MCF 10A (cell line): ENCODE measurements around the gene TRPM3. TPM values are rescaled to one million over a fixed set of nuclear protein-coding genes. Genes with fewer than 3 reads are reported as not detected.

Source experiments
- BruUV-seq: library from RNA; stranded (reverse); fragments of 400-500 nt; replicated peaks from 2 replicates; lab custom pipeline; 2021; lab: Mats Ljungman, UMichigan
- CTCF ChIA-PET: fragments of 300-600 bp; sonication (Branson Sonifier 250); formaldehyde crosslinking; extraction: SDS; loops from one replicate; lab custom pipeline; 2021; ENCODE audit warnings: antibody characterized with exemption, inconsistent platforms; lab: Yijun Ruan, JAX
- POLR2A ChIA-PET: fragments of 300-600, 350-650 bp; sonication (Branson Sonifier 250); formaldehyde crosslinking; extraction: SDS; loops from one replicate; lab custom pipeline; 2020; ENCODE audit warnings: antibody characterized with exemption, inconsistent platforms; lab: Yijun Ruan, JAX
- DNase-seq: peaks from one replicate; pipeline ENCODE4 v3.0.0-alpha.2; 2018; ENCODE audit not compliant: unreplicated experiment
- H3K27ac Mint-ChIP-seq: one replicate; pipeline ENCODE4 v1.8.0; 2022; ENCODE audit warnings: mild to moderate bottlenecking, low read depth, mixed read lengths; ENCODE audit not compliant: unreplicated experiment
- H3K27me3 Mint-ChIP-seq: one replicate; pipeline ENCODE4 v1.8.0; 2022; ENCODE audit warnings: mixed read lengths; ENCODE audit not compliant: insufficient read depth, unreplicated experiment
- H3K36me3 Mint-ChIP-seq: one replicate; pipeline ENCODE4 v1.8.0; 2022; ENCODE audit warnings: mild to moderate bottlenecking, moderate library complexity, mixed read lengths; ENCODE audit not compliant: insufficient read depth, unreplicated experiment
- H3K4me1 Mint-ChIP-seq: one replicate; pipeline ENCODE4 v1.8.0; 2022; ENCODE audit warnings: mixed read lengths; ENCODE audit not compliant: insufficient read depth, unreplicated experiment
- H3K4me3 Mint-ChIP-seq: one replicate; pipeline ENCODE4 v1.8.0; 2022; ENCODE audit warnings: mild to moderate bottlenecking, moderate library complexity, mixed read lengths; ENCODE audit not compliant: unreplicated experiment
- H3K9me3 Mint-ChIP-seq: one replicate; pipeline ENCODE4 v1.8.0; 2022; ENCODE audit warnings: mixed read lengths; ENCODE audit not compliant: unreplicated experiment
- intact Hi-C: fragments of 100-400 bp; cut with micrococcal nuclease; formaldehyde crosslinking; loops from 2 replicates; pipeline ENCODE4 v1.14.1; 2022
- total RNA-seq: library from RNA; stranded (reverse); gene quantifications from 2 replicates; pipeline ENCODE4 v1.2.3, GENCODE V29; 2022
- TF ChIP-seq, protein P1 (sequence below): fragments of 200-600 bp; IDR thresholded peaks from one replicate; pipeline ENCODE4 v1.8.0; 2022; ENCODE audit warnings: antibody characterized with exemption, mild to moderate bottlenecking; ENCODE audit not compliant: unreplicated experiment

TRPM3 gene
- total RNA-seq, 1 experiment from 2014 or later = 0.44 TPM

DNA sequence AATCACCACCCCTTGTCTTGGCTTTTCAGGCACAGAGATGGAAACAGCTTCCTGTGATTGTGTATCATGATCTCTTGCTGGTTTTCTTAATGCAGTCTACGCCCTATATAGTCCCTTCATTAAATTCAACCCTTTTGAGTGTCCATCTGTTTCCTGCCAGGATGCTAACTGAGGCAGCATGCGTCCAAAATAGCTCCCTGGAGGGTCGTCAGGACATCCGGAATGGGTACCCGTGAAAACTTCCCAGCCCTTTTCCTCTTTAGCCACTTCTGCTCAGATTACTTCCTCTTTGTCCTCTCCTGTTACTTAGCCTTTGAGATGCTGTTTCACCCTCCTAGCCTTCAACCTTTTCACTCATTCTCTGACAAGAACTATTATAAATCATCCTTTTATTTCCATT lies 627.2 kb downstream of the TRPM3 start:
- Mint-ChIP-seq H3K27ac (no peak overlapping the region), H3K4me3 (no peak overlapping the region), H3K9me3 (no peaks in the 10 kb centered on the region), H3K36me3 (peaks cover 4% of the 10 kb centered on the region), H3K27me3 (peaks cover 11% of the 10 kb centered on the region), H3K4me1 (peaks cover 15% of the 10 kb centered on the region)
- BruUV-seq = no TSS peak
- DNase-seq = no peak
- POLR2A ChIA-PET = interaction anchor here (0.8 to 1.4 kb wide), 2 partner anchors 9 to 88 kb away, joined by 3 to 4 read pairs; no protein-coding TSS in a partner anchor
- intact Hi-C loops = no loop called here
- TF ChIP-seq, protein P1, sequence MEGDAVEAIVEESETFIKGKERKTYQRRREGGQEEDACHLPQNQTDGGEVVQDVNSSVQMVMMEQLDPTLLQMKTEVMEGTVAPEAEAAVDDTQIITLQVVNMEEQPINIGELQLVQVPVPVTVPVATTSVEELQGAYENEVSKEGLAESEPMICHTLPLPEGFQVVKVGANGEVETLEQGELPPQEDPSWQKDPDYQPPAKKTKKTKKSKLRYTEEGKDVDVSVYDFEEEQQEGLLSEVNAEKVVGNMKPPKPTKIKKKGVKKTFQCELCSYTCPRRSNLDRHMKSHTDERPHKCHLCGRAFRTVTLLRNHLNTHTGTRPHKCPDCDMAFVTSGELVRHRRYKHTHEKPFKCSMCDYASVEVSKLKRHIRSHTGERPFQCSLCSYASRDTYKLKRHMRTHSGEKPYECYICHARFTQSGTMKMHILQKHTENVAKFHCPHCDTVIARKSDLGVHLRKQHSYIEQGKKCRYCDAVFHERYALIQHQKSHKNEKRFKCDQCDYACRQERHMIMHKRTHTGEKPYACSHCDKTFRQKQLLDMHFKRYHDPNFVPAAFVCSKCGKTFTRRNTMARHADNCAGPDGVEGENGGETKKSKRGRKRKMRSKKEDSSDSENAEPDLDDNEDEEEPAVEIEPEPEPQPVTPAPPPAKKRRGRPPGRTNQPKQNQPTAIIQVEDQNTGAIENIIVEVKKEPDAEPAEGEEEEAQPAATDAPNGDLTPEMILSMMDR = no peak
- CTCF ChIA-PET = interaction anchor here (0.8 kb wide), 1 partner anchor 60 kb away, joined by 3 read pairs; no protein-coding TSS in a partner anchor

DNA sequence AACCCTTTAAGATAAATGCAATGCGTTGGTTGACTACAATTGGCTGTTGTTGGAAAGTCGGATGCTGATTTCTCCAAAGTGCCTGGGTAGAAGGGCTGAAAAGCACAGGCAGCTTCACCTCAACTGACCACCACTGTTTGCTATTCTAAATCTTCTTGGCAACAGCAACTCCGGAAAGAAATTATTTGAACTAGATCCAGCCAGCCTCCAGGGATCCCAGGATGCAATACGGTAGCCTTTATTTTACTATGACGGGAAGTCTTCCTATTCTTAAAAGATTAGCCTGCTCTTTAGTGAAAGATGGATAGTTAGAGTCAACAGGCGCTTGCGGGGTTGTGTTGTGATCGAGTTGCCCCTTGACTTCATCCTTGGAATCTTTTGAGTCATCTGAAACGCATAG lies 628.4 kb downstream of the TRPM3 start:
- no peak overlapping the region for H3K4me3 Mint-ChIP-seq
- peaks cover 21% of the 10 kb centered on the region for H3K4me1 Mint-ChIP-seq
- H3K36me3 Mint-ChIP-seq = peaks cover 4% of the 10 kb centered on the region
- intact Hi-C loops = no loop called here
- ChIA-PET CTCF (interaction anchor here (0.6 to 0.8 kb wide), 2 partner anchors 19 to 109 kb away, joined by 3 read pairs; no protein-coding TSS in a partner anchor), POLR2A (no interaction called here)
- no TSS peak for BruUV-seq
- peaks cover 11% of the 10 kb centered on the region for H3K27me3 Mint-ChIP-seq
- TF ChIP-seq, protein P1 = no peak
- DNase-seq = no peak
- no peaks in the 10 kb centered on the region for H3K9me3 Mint-ChIP-seq
- no peak overlapping the region for H3K27ac Mint-ChIP-seq

- Mint-ChIP-seq H3K4me1 (peaks cover 21% of the 10 kb centered on the region), H3K4me3 (no peak overlapping the region), H3K36me3 (peaks cover 4% of the 10 kb centered on the region), H3K9me3 (no peaks in the 10 kb centered on the region), H3K27me3 (peaks cover 11% of the 10 kb centered on the region), H3K27ac (no peak overlapping the region)
- TF ChIP-seq, protein P1 = no peak
- no TSS peak for BruUV-seq
- intact Hi-C loops = no loop called here
- POLR2A ChIA-PET = interaction anchor here (0.7 kb wide), 1 partner anchor 11 kb away, joined by 3 read pairs; no protein-coding TSS in a partner anchor
- DNase-seq = no peak
- CTCF ChIA-PET = interaction anchor here (0.6 to 1.0 kb wide), 4 partner anchors 18 to 1225 kb away, joined by 3 to 5 read pairs (median 3); no protein-coding TSS in a partner anchor
Measured at GRCh38 chr9:70492319-70492777, 629.1 kb downstream of the TRPM3 start.

GRCh38 chr9:70491426-70492318 lies 629.7 kb downstream of the TRPM3 start:
- no peak overlapping the region for H3K27ac Mint-ChIP-seq
- no peaks in the 10 kb centered on the region for H3K9me3 Mint-ChIP-seq
- H3K4me3 Mint-ChIP-seq = no peak overlapping the region
- H3K36me3 Mint-ChIP-seq = peaks cover 4% of the 10 kb centered on the region
- H3K4me1 Mint-ChIP-seq = peaks cover 21% of the 10 kb centered on the region
- TF ChIP-seq, protein P1 = no peak
- ChIA-PET POLR2A (interaction anchor here (0.6 to 0.7 kb wide), 2 partner anchors 11 to 15 kb away, joined by 3 read pairs; no protein-coding TSS in a partner anchor), CTCF (interaction anchor here (0.6 to 1.0 kb wide), 4 partner anchors 110 to 1226 kb away, joined by 3 to 5 read pairs (median 4); no protein-coding TSS in a partner anchor)
- no peak for DNase-seq
- intact Hi-C loops = no loop called here
- no TSS peak for BruUV-seq
- H3K27me3 Mint-ChIP-seq = peaks cover 11% of the 10 kb centered on the region
